HPDE6-E6E7 (cell line): ENCODE data around the gene BTC.
"Not testable (repeated sequence)": the region's sequence is repeated elsewhere in the genome, so short reads cannot be mapped to it uniquely, and the experiment has no call there.

Experiments used
- DNase-seq: peaks from one replicate; pipeline ENCODE4 v3.0.0; 2011; ENCODE audit warnings: missing footprints; ENCODE audit errors: extremely low spot score

Gene BTC

GRCh38 chr4:74758551-74759145 is 35.7 kb downstream of the BTC start:
- no peak for DNase-seq

- DNase-seq: no peak
These were observed 37.2 kb downstream of the BTC start for GRCh38 chr4:74757136-74757535.

GRCh38 chr4:74755486-74755885 is 38.8 kb downstream of the BTC start:
- DNase-seq: no peak

- no peak for DNase-seq
These were observed 40.1 kb downstream of the BTC start for GRCh38 chr4:74754218-74754617.

- no peak for DNase-seq
These were observed 41.5 kb downstream of the BTC start for GRCh38 chr4:74752798-74753197.

GRCh38 chr4:74751856-74752255 is 42.5 kb downstream of the BTC start:
- no peak for DNase-seq

GRCh38 chr4:74751247-74751646 is 43.1 kb downstream of the BTC start:
- no peak for DNase-seq

GRCh38 chr4:74742185-74742584 is 52.1 kb downstream of the BTC start:
- DNase-seq: no peak

GRCh38 chr4:74738464-74739143 is 55.7 kb downstream of the BTC start:
- peak; percentile 36 for DNase-seq

GRCh38 chr4:74734995-74735394 is 59.3 kb downstream of the BTC start:
- no peak for DNase-seq

GRCh38 chr4:74733756-74734155 is 60.6 kb downstream of the BTC start:
- DNase-seq: no peak

- peak; percentile 21 for DNase-seq
These were observed 69.3 kb downstream of the BTC start for GRCh38 chr4:74724979-74725378.

GRCh38 chr4:74716436-74716765 is 77.9 kb downstream of the BTC start:
- DNase-seq: no peak

- peak; percentile 14 for DNase-seq
These were observed 78.5 kb downstream of the BTC start for GRCh38 chr4:74715706-74716435.

GRCh38 chr4:74714611-74715130 is 79.7 kb downstream of the BTC start:
- DNase-seq: no peak

- not testable (repeated sequence) for DNase-seq
These were observed 86.2 kb downstream of the BTC start for GRCh38 chr4:74708135-74708534.
